Suprapubic skin (tissue), 4 donors: ENCODE data around the gene TSHZ2.

Experiments
- EP300 ChIP-seq: sonication (generic); formaldehyde crosslinking; IDR thresholded peaks from one replicate; pipeline ENCODE4 v1.6.1; 2017; ENCODE audit warnings: antibody characterized with exemption
- POLR2A ChIP-seq, 2 donors: fragments of 450-650 bp; IDR thresholded peaks; one replicate each; pipeline ENCODE4 v1.6.1; 2017; ENCODE audit warnings: antibody characterized with exemption in 2 of 2, mild to moderate bottlenecking in 2 of 2, moderate library complexity in 2 of 2
- POLR2AphosphoS5 ChIP-seq, 3 donors: sonication (generic); formaldehyde crosslinking; IDR thresholded peaks; one replicate each; pipeline ENCODE4 v1.6.1; 2017; ENCODE audit warnings: antibody characterized with exemption in 3 of 3
- TF ChIP-seq, protein P1 (sequence below), 2 donors: fragments of 200-600 bp in 1 of 2; fragments of 450-650 bp in 1 of 2; sonication (generic) in 1 of 2; IDR thresholded peaks; one replicate each; pipeline ENCODE4 v1.5.1; 2016 to 2019; ENCODE audit warnings: antibody characterized with exemption in 2 of 2, mild to moderate bottlenecking in 1 of 2, moderate library complexity in 1 of 2

DNA sequence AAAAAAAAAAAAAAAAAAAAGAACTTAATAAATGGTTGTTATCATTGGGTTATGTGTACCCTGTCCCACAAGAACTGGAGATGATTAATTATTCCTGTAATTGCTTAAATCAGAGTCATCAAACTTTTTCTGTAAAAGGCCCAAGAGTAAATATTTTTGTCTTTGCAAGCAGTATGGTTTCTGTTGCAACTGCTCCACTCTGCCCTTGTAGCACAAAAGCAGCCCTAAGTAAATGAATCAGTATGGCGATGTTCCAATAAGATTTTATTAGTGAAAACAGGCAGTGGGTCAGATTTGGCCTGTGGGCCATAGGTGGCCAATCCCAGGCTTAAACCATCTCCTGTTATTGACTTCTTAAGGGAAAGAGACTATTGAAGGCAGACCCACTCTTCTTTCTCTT, 252.7 kb downstream of the TSHZ2 start:
- TF ChIP-seq POLR2A (IDR thresholded peaks at IDR 0.05) (no peak), EP300 (no peak), POLR2AphosphoS5 (IDR thresholded peaks at IDR 0.05) (no peak)
- TF ChIP-seq, protein P1, sequence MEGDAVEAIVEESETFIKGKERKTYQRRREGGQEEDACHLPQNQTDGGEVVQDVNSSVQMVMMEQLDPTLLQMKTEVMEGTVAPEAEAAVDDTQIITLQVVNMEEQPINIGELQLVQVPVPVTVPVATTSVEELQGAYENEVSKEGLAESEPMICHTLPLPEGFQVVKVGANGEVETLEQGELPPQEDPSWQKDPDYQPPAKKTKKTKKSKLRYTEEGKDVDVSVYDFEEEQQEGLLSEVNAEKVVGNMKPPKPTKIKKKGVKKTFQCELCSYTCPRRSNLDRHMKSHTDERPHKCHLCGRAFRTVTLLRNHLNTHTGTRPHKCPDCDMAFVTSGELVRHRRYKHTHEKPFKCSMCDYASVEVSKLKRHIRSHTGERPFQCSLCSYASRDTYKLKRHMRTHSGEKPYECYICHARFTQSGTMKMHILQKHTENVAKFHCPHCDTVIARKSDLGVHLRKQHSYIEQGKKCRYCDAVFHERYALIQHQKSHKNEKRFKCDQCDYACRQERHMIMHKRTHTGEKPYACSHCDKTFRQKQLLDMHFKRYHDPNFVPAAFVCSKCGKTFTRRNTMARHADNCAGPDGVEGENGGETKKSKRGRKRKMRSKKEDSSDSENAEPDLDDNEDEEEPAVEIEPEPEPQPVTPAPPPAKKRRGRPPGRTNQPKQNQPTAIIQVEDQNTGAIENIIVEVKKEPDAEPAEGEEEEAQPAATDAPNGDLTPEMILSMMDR (IDR thresholded peaks at IDR 0.05), result no peak
